HepG2 (cell line): ENCODE data around the gene RABGGTA. TPM values are rescaled to one million over a fixed set of nuclear protein-coding genes. Genes with fewer than 3 reads are reported as not detected.

Experiments used
- ATF7-NPFF ChIP-seq: sonication (generic); formaldehyde crosslinking; IDR thresholded peaks from 2 replicates; pipeline ENCODE4 v1.8.1; 2023; ENCODE audit warnings: mild to moderate bottlenecking, low read depth, missing genetic modification reagents, moderate library complexity
- DMTF1 ChIP-seq: sonication (generic); formaldehyde crosslinking; IDR thresholded peaks from 2 replicates; pipeline ENCODE4 v1.4.0; 2020; ENCODE audit warnings: mild to moderate bottlenecking, missing genetic modification reagents
- HMG20B ChIP-seq: conservative IDR thresholded peaks from 2 replicates; pipeline ENCODE4 v1.6.1; 2016; ENCODE audit warnings: missing genetic modification reagents, missing compliant biosample characterization
- MYNN ChIP-seq: sonication (generic); formaldehyde crosslinking; IDR thresholded peaks from 2 replicates; pipeline ENCODE4 v1.4.0; 2020; ENCODE audit warnings: mild to moderate bottlenecking, low read depth, missing genetic modification reagents
- ZBTB21 ChIP-seq: sonication (generic); formaldehyde crosslinking; IDR thresholded peaks from 2 replicates; pipeline ENCODE4 v1.4.0; 2020; ENCODE audit warnings: missing genetic modification reagents
- ZMAT3 ChIP-seq: sonication (generic); formaldehyde crosslinking; conservative IDR thresholded peaks from 2 replicates; pipeline ENCODE4 v1.7.0; 2021; ENCODE audit warnings: missing genetic modification reagents
- ZNF44 ChIP-seq: sonication (generic); formaldehyde crosslinking; IDR thresholded peaks from 2 replicates; pipeline ENCODE4 v1.5.1; 2020; ENCODE audit warnings: mild to moderate bottlenecking, missing genetic modification reagents
- ZNF816 ChIP-seq: sonication (generic); formaldehyde crosslinking; IDR thresholded peaks from 2 replicates; pipeline ENCODE4 v1.8.0; 2022; ENCODE audit warnings: missing genetic modification reagents, mild to moderate bottlenecking, borderline replicate concordance
- polyA plus RNA-seq, 8 experiments: library from polyadenylated mRNA; depleted of rRNA in 3 of 8; stranded (reverse) in 7 of 8; unstranded in 1 of 8; fragments of >200 nt; fragmentation: Illumina TruSeq in 4 of 8; extraction: Trizol in 4 of 8; gene quantifications; 2 replicates each; pipeline versions ENCODE4 v1.2.1 to v1.2.3, GENCODE V29; 2011 to 2016; ENCODE audit warnings: low read depth in 4 of 8, missing spikeins in 1 of 8, mixed read lengths in 1 of 8; ENCODE audit not compliant: insufficient read depth in 1 of 8
- total RNA-seq, 5 experiments: library from RNA; depleted of rRNA; stranded (reverse); fragments of >200 nt; fragmentation: Illumina TruSeq; extraction: Trizol; gene quantifications; 2 replicates each; pipeline ENCODE4 v1.2.3, GENCODE V29; 2016; ENCODE audit warnings: low read depth in 1 of 5
- TF ChIP-seq, protein P1 (sequence below): sonication (generic); formaldehyde crosslinking; IDR thresholded peaks from 2 replicates; pipeline ENCODE4 v1.4.0; 2020; ENCODE audit warnings: missing genetic modification reagents, borderline replicate concordance
- TF ChIP-seq, protein P2 (sequence below): sonication (generic); formaldehyde crosslinking; IDR thresholded peaks from 2 replicates; pipeline ENCODE4 v1.4.0; 2020; ENCODE audit warnings: missing genetic modification reagents, mild to moderate bottlenecking, borderline replicate concordance
- TF ChIP-seq, protein P3 (sequence below): sonication (generic); formaldehyde crosslinking; IDR thresholded peaks from 2 replicates; pipeline ENCODE4 v1.8.0; 2022; ENCODE audit warnings: mild to moderate bottlenecking, missing genetic modification reagents
- TF ChIP-seq, protein P4 (sequence below): sonication (generic); formaldehyde crosslinking; IDR thresholded peaks from 2 replicates; pipeline ENCODE4 v1.4.0; 2020; ENCODE audit warnings: mild to moderate bottlenecking, low read depth, missing genetic modification reagents

The RABGGTA gene
- total and polyA plus RNA-seq, 2 of the 13 experiments (the other 11 are each of a cell fraction or from before 2014, with no cell fraction given), result 57.9 to 90.8 TPM

DNA sequence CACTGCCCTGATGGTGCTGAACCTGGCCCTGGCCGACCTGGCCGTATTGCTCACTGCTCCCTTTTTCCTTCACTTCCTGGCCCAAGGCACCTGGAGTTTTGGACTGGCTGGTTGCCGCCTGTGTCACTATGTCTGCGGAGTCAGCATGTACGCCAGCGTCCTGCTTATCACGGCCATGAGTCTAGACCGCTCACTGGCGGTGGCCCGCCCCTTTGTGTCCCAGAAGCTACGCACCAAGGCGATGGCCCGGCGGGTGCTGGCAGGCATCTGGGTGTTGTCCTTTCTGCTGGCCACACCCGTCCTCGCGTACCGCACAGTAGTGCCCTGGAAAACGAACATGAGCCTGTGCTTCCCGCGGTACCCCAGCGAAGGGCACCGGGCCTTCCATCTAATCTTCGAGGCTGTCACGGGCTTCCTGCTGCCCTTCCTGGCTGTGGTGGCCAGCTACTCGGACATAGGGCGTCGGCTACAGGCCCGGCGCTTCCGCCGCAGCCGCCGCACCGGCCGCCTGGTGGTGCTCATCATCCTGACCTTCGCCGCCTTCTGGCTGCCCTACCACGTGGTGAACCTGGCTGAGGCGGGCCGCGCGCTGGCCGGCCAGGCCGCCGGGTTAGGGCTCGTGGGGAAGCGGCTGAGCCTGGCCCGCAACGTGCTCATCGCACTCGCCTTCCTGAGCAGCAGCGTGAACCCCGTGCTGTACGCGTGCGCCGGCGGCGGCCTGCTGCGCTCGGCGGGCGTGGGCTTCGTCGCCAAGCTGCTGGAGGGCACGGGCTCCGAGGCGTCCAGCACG lies 44.6 kb upstream of the RABGGTA start (continued):
- TF ChIP-seq MYNN (CRISPR knock-in tag) (peak; percentile 83), ZMAT3 (CRISPR knock-in tag) (peak; percentile 99), DMTF1 (CRISPR knock-in tag) (0 out of 2 replicates have a peak, but pooled peaks have one; percentile 92), HMG20B (CRISPR knock-in tag) (no peak; the same call in 1 of the 2 replicates), ZNF816 (CRISPR knock-in tag) (no peak), ATF7-NPFF (CRISPR knock-in tag) (peak; percentile 99), ZBTB21 (CRISPR knock-in tag) (peak; percentile 64; the same call in 1 of the 2 replicates), ZNF44 (CRISPR knock-in tag) (peak; percentile 92; the same call in 1 of the 2 replicates)
- TF ChIP-seq, protein P1, sequence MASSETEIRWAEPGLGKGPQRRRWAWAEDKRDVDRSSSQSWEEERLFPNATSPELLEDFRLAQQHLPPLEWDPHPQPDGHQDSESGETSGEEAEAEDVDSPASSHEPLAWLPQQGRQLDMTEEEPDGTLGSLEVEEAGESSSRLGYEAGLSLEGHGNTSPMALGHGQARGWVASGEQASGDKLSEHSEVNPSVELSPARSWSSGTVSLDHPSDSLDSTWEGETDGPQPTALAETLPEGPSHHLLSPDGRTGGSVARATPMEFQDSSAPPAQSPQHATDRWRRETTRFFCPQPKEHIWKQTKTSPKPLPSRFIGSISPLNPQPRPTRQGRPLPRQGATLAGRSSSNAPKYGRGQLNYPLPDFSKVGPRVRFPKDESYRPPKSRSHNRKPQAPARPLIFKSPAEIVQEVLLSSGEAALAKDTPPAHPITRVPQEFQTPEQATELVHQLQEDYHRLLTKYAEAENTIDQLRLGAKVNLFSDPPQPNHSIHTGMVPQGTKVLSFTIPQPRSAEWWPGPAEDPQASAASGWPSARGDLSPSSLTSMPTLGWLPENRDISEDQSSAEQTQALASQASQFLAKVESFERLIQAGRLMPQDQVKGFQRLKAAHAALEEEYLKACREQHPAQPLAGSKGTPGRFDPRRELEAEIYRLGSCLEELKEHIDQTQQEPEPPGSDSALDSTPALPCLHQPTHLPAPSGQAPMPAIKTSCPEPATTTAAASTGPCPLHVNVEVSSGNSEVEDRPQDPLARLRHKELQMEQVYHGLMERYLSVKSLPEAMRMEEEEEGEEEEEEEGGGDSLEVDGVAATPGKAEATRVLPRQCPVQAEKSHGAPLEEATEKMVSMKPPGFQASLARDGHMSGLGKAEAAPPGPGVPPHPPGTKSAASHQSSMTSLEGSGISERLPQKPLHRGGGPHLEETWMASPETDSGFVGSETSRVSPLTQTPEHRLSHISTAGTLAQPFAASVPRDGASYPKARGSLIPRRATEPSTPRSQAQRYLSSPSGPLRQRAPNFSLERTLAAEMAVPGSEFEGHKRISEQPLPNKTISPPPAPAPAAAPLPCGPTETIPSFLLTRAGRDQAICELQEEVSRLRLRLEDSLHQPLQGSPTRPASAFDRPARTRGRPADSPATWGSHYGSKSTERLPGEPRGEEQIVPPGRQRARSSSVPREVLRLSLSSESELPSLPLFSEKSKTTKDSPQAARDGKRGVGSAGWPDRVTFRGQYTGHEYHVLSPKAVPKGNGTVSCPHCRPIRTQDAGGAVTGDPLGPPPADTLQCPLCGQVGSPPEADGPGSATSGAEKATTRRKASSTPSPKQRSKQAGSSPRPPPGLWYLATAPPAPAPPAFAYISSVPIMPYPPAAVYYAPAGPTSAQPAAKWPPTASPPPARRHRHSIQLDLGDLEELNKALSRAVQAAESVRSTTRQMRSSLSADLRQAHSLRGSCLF (CRISPR knock-in tag), result peak; percentile 97
- TF ChIP-seq, protein P2, sequence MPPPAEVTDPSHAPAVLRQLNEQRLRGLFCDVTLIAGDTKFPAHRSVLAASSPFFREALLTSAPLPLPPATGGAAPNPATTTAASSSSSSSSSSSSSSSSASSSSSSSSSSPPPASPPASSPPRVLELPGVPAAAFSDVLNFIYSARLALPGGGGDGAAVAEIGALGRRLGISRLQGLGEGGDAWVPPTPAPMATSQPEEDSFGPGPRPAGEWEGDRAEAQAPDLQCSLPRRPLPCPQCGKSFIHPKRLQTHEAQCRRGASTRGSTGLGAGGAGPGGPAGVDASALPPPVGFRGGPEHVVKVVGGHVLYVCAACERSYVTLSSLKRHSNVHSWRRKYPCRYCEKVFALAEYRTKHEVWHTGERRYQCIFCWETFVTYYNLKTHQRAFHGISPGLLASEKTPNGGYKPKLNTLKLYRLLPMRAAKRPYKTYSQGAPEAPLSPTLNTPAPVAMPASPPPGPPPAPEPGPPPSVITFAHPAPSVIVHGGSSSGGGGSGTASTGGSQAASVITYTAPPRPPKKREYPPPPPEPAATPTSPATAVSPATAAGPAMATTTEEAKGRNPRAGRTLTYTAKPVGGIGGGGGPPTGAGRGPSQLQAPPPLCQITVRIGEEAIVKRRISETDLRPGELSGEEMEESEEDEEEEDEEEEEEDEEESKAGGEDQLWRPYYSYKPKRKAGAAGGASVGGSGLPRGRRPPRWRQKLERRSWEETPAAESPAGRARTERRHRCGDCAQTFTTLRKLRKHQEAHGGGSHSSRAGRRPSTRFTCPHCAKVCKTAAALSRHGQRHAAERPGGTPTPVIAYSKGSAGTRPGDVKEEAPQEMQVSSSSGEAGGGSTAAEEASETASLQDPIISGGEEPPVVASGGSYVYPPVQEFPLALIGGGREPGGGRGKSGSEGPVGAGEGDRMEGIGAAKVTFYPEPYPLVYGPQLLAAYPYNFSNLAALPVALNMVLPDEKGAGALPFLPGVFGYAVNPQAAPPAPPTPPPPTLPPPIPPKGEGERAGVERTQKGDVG (CRISPR knock-in tag), result peak; percentile 94
- TF ChIP-seq, protein P3, sequence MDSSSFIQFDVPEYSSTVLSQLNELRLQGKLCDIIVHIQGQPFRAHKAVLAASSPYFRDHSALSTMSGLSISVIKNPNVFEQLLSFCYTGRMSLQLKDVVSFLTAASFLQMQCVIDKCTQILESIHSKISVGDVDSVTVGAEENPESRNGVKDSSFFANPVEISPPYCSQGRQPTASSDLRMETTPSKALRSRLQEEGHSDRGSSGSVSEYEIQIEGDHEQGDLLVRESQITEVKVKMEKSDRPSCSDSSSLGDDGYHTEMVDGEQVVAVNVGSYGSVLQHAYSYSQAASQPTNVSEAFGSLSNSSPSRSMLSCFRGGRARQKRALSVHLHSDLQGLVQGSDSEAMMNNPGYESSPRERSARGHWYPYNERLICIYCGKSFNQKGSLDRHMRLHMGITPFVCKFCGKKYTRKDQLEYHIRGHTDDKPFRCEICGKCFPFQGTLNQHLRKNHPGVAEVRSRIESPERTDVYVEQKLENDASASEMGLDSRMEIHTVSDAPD (CRISPR knock-in tag), result peak; percentile 98
- TF ChIP-seq, protein P4, sequence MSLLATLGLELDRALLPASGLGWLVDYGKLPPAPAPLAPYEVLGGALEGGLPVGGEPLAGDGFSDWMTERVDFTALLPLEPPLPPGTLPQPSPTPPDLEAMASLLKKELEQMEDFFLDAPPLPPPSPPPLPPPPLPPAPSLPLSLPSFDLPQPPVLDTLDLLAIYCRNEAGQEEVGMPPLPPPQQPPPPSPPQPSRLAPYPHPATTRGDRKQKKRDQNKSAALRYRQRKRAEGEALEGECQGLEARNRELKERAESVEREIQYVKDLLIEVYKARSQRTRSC (CRISPR knock-in tag), result peak; percentile 99
